H9 (cell line): Measurements from ENCODE around the gene SMS. TPM values are rescaled to one million over a fixed set of nuclear protein-coding genes. Genes with fewer than 3 reads are reported as not detected.

Source experiments
- DNase-seq: peaks from one replicate; pipeline ENCODE4 v3.0.0-alpha.2; 2017
- H2AFZ ChIP-seq: one replicate; pipeline ENCODE4 v1.6.1; 2013; ENCODE audit warnings: mild to moderate bottlenecking, low read length, control low read depth, moderate library complexity
- H2AK5ac ChIP-seq: 2 replicates; pipeline ENCODE4 v1.6.1; 2013; ENCODE audit warnings: low read length, control low read depth, mixed read lengths; ENCODE audit not compliant: insufficient read length
- H2BK120ac ChIP-seq: one replicate; pipeline ENCODE4 v1.6.1; 2013; ENCODE audit warnings: low read depth, mild to moderate bottlenecking, low read length, control low read depth, inconsistent platforms; ENCODE audit not compliant: poor library complexity, severe bottlenecking
- H2BK12ac ChIP-seq: 2 replicates; pipeline ENCODE4 v1.6.1; 2013; ENCODE audit warnings: low read length, control low read depth, mixed read lengths, low read depth; ENCODE audit not compliant: insufficient read length
- H2BK15ac ChIP-seq: 2 replicates; pipeline ENCODE4 v1.6.1; 2013; ENCODE audit warnings: low read depth, low read length, control low read depth
- H2BK20ac ChIP-seq: one replicate; pipeline ENCODE4 v1.6.1; 2013; ENCODE audit warnings: low read depth, mild to moderate bottlenecking, low read length, control low read depth, inconsistent platforms; ENCODE audit not compliant: poor library complexity, severe bottlenecking
- H2BK5ac ChIP-seq: 2 replicates; pipeline ENCODE4 v1.6.1; 2013; ENCODE audit warnings: low read length, control low read depth, mixed read lengths; ENCODE audit not compliant: insufficient read length
- H3K14ac ChIP-seq: 2 replicates; pipeline ENCODE4 v1.6.1; 2013; ENCODE audit warnings: low read length, control low read depth; ENCODE audit not compliant: insufficient read depth
- H3K18ac ChIP-seq: 2 replicates; pipeline ENCODE4 v1.6.1; 2013; ENCODE audit warnings: low read depth, mild to moderate bottlenecking, mixed read lengths, low read length, control low read depth; ENCODE audit not compliant: insufficient read length
- H3K23ac ChIP-seq: 2 replicates; pipeline ENCODE4 v1.6.1; 2013; ENCODE audit warnings: low read length, control low read depth, mixed read lengths, low read depth; ENCODE audit not compliant: insufficient read length
- H3K23me2 ChIP-seq: 2 replicates; pipeline ENCODE4 v1.6.1; 2013; ENCODE audit warnings: low read depth, mild to moderate bottlenecking, mixed read lengths, low read length, control low read depth; ENCODE audit not compliant: insufficient read length, poor library complexity, severe bottlenecking
- H3K27ac ChIP-seq: 2 replicates; pipeline ENCODE4 v1.5.1; 2013; ENCODE audit warnings: low read length, control low read depth, mixed read lengths, low read depth; ENCODE audit not compliant: insufficient read length
- H3K27me3 ChIP-seq: 2 replicates; pipeline ENCODE4 v1.6.1; 2013; ENCODE audit warnings: low read length, control low read depth, inconsistent platforms; ENCODE audit not compliant: insufficient read depth
- H3K4ac ChIP-seq: 2 replicates; pipeline ENCODE4 v1.6.1; 2013; ENCODE audit warnings: low read depth, mild to moderate bottlenecking, control low read depth, inconsistent platforms, low read length, moderate library complexity
- H3K4me1 ChIP-seq: 2 replicates; pipeline ENCODE4 v1.6.1; 2013; ENCODE audit warnings: low read length, control low read depth, inconsistent platforms; ENCODE audit not compliant: insufficient read depth
- H3K4me2 ChIP-seq: 2 replicates; pipeline ENCODE4 v1.6.1; 2013; ENCODE audit warnings: low read length, control low read depth, mixed read lengths; ENCODE audit not compliant: insufficient read length, insufficient read depth
- H3K56ac ChIP-seq: 2 replicates; pipeline ENCODE4 v1.6.1; 2013; ENCODE audit warnings: low read depth, mild to moderate bottlenecking, mixed read lengths, low read length, control low read depth; ENCODE audit not compliant: insufficient read length
- H3K79me1 ChIP-seq: 2 replicates; pipeline ENCODE4 v1.6.1; 2013; ENCODE audit warnings: low read depth, mild to moderate bottlenecking, moderate library complexity, low read length, control low read depth, inconsistent platforms; ENCODE audit not compliant: insufficient read depth, poor library complexity, severe bottlenecking
- H3K79me2 ChIP-seq: 2 replicates; pipeline ENCODE4 v1.6.1; 2013; ENCODE audit warnings: low read length, control low read depth, inconsistent platforms; ENCODE audit not compliant: insufficient read depth
- H3K9ac ChIP-seq: 2 replicates; pipeline ENCODE4 v1.6.1; 2013; ENCODE audit warnings: low read length, control low read depth, mixed read lengths; ENCODE audit not compliant: insufficient read length; ENCODE audit errors: extremely low read depth
- H3K9me3 ChIP-seq: one replicate; pipeline ENCODE4 v1.6.1; 2013; ENCODE audit warnings: low read depth, low read length, inconsistent platforms; ENCODE audit not compliant: control insufficient read depth
- H3T11ph ChIP-seq: one replicate; pipeline ENCODE4 v1.6.1; 2013; ENCODE audit warnings: mild to moderate bottlenecking, low read length, control low read depth, inconsistent platforms
- H4K20me1 ChIP-seq: one replicate; pipeline ENCODE4 v1.6.1; 2013; ENCODE audit not compliant: control insufficient read depth, insufficient read length, insufficient read depth
- H4K5ac ChIP-seq: 2 replicates; pipeline ENCODE4 v1.6.1; 2013; ENCODE audit warnings: low read depth, mild to moderate bottlenecking, mixed read lengths, low read length, control low read depth; ENCODE audit not compliant: insufficient read length
- H4K8ac ChIP-seq: replicated peaks from 2 replicates; pipeline ENCODE4 v1.6.1; 2013; ENCODE audit warnings: low read length, control low read depth, mixed read lengths, low read depth; ENCODE audit not compliant: insufficient read length
- H4K91ac ChIP-seq: 2 replicates; pipeline ENCODE4 v1.6.1; 2013; ENCODE audit warnings: low read depth, mild to moderate bottlenecking, moderate library complexity, mixed read lengths, low read length, control low read depth; ENCODE audit not compliant: insufficient read length
- H3K27ac Mint-ChIP-seq, 3 experiments: 2 replicates in 2 of 3; 3 replicates in 1 of 3; pipeline ENCODE4 v1.8.0; 2020 to 2021; ENCODE audit warnings: mixed read lengths in 3 of 3, mild to moderate bottlenecking in 1 of 3, moderate library complexity in 1 of 3
- H3K27me3 Mint-ChIP-seq: 2 replicates; pipeline ENCODE4 v1.8.0; 2021; ENCODE audit warnings: low read depth, mild to moderate bottlenecking, moderate library complexity, mixed read lengths
- H3K36me3 Mint-ChIP-seq, 3 experiments: 2 replicates in 2 of 3; 3 replicates in 1 of 3; pipeline ENCODE4 v1.8.0; 2020 to 2021; ENCODE audit warnings: low read depth in 3 of 3, mixed read lengths in 3 of 3; ENCODE audit not compliant: insufficient read depth in 1 of 3
- H3K4me1 Mint-ChIP-seq, 2 experiments: 2 replicates each; pipeline ENCODE4 v1.8.0; 2020; ENCODE audit warnings: mixed read lengths in 2 of 2
- H3K4me3 Mint-ChIP-seq, 2 experiments: 2 replicates in 1 of 2; 3 replicates in 1 of 2; pipeline ENCODE4 v1.8.0; 2020 to 2021; ENCODE audit warnings: mild to moderate bottlenecking in 2 of 2, mixed read lengths in 2 of 2, moderate library complexity in 1 of 2
- H3K9me3 Mint-ChIP-seq, 2 experiments: 2 replicates in 1 of 2; 3 replicates in 1 of 2; pipeline ENCODE4 v1.8.0; 2020; ENCODE audit warnings: mild to moderate bottlenecking in 2 of 2, mixed read lengths in 2 of 2, moderate library complexity in 1 of 2
- WGBS: extraction: QIAGEN DNeasy Blood & Tissue Kit; methylation state at CpG from one replicate; pipeline ENCODE4 v1.1.7; 2013; ENCODE audit warnings: missing lambda C conversion rate, low lambda C conversion rate, mixed read lengths; ENCODE audit not compliant: insufficient read length; ENCODE audit errors: extremely low coverage; 5-methylcytosine and 5-hydroxymethylcytosine counted together
- total RNA-seq: library from RNA; stranded (reverse); gene quantifications from 2 replicates; pipeline ENCODE4 v1.2.1, GENCODE V29; 2021
- TF ChIP-seq, protein P1 (sequence below): fragments of 200-600 bp; sonication (generic); conservative IDR thresholded peaks from 3 replicates; pipeline ENCODE4 v1.8.0; 2021; ENCODE audit warnings: antibody characterized with exemption, mild to moderate bottlenecking

Gene SMS
- total RNA-seq, 1 experiment from 2014 or later, result 415 TPM

DNA sequence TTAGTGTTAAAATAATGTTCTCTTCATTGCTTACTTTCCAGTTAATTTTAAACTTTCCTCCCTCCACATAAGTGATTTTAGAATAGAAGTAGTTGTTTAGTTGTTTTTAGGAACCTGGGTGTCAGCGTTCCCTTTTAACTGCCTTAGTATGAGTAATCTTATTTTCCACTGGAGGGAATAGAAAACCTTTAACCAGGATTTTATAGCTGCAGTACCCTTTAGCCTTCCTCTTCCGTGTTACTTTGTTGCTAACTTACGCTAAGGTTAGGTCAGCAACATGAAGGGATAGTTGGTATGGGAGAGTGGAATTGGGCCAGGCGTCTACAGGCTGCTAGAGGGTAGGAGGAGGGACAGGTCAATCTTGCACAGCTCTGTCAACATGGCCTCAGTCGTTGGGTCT, 31.5 kb downstream of the SMS start:
- Mint-ChIP-seq H3K4me1 (peaks cover 9% of the 10 kb centered on the region in 2 experiments; a peak in 1 of 4 replicates), H3K4me3 (no peak overlapping the region), H3K36me3 (peaks cover 42 to 97% (median 83%) of the 10 kb centered on the region in 3 experiments), H3K9me3 (peaks cover 0 to 24% of the 10 kb centered on the region in 2 experiments; a peak in 3 of 5 replicates), H3K27ac (peak overlapping the region in 2 of 3 experiments; percentile 78 to 80; a peak in 4 of 7 replicates), H3K27me3 (no peaks in the 10 kb centered on the region; the same call in 1 of the 2 replicates)
- H3K4ac ChIP-seq, result no peak overlapping the region
- H3K18ac ChIP-seq, result no peak overlapping the region
- no peaks in the 10 kb centered on the region for H3K23me2 ChIP-seq
- no peak overlapping the region for H3K23ac ChIP-seq
- H4K8ac ChIP-seq, result no peak overlapping the region
- H3K4me1 ChIP-seq, result no peaks in the 10 kb centered on the region
- H2AK5ac ChIP-seq, result no peak overlapping the region
- no peaks in the 10 kb centered on the region for H3K27me3 ChIP-seq
- H3K9me3 ChIP-seq, result no peaks in the 10 kb centered on the region
- DNase-seq, result no peak
- H3K9ac ChIP-seq, result no peak overlapping the region
- no peak overlapping the region for H2AFZ ChIP-seq
- H3K79me2 ChIP-seq, result peaks cover 5% of the 10 kb centered on the region; the same call in 1 of the 2 replicates
- H4K20me1 ChIP-seq, result no peaks in the 10 kb centered on the region
- H2BK15ac ChIP-seq, result no peak overlapping the region
- no peak overlapping the region for H3K56ac ChIP-seq
- no peak overlapping the region for H4K5ac ChIP-seq
- H4K91ac ChIP-seq, result no peak overlapping the region
- no peak overlapping the region for H3K4me2 ChIP-seq
- WGBS, result no CpG with 5 or more reads among the region's 5 CpGs
- H3K27ac ChIP-seq, result no peak overlapping the region
- peaks cover 3% of the 10 kb centered on the region for H3K79me1 ChIP-seq
- H2BK120ac ChIP-seq, result no peak overlapping the region
- no peak overlapping the region for H2BK5ac ChIP-seq
- TF ChIP-seq, protein P1, sequence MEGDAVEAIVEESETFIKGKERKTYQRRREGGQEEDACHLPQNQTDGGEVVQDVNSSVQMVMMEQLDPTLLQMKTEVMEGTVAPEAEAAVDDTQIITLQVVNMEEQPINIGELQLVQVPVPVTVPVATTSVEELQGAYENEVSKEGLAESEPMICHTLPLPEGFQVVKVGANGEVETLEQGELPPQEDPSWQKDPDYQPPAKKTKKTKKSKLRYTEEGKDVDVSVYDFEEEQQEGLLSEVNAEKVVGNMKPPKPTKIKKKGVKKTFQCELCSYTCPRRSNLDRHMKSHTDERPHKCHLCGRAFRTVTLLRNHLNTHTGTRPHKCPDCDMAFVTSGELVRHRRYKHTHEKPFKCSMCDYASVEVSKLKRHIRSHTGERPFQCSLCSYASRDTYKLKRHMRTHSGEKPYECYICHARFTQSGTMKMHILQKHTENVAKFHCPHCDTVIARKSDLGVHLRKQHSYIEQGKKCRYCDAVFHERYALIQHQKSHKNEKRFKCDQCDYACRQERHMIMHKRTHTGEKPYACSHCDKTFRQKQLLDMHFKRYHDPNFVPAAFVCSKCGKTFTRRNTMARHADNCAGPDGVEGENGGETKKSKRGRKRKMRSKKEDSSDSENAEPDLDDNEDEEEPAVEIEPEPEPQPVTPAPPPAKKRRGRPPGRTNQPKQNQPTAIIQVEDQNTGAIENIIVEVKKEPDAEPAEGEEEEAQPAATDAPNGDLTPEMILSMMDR, result no peak
- no peak overlapping the region for H3K14ac ChIP-seq
- no peak overlapping the region for H2BK20ac ChIP-seq
- no peak overlapping the region for H3T11ph ChIP-seq
- H2BK12ac ChIP-seq, result no peak overlapping the region
